ENCODE results near the gene FLT3LG.

Gene FLT3LG

DNA sequence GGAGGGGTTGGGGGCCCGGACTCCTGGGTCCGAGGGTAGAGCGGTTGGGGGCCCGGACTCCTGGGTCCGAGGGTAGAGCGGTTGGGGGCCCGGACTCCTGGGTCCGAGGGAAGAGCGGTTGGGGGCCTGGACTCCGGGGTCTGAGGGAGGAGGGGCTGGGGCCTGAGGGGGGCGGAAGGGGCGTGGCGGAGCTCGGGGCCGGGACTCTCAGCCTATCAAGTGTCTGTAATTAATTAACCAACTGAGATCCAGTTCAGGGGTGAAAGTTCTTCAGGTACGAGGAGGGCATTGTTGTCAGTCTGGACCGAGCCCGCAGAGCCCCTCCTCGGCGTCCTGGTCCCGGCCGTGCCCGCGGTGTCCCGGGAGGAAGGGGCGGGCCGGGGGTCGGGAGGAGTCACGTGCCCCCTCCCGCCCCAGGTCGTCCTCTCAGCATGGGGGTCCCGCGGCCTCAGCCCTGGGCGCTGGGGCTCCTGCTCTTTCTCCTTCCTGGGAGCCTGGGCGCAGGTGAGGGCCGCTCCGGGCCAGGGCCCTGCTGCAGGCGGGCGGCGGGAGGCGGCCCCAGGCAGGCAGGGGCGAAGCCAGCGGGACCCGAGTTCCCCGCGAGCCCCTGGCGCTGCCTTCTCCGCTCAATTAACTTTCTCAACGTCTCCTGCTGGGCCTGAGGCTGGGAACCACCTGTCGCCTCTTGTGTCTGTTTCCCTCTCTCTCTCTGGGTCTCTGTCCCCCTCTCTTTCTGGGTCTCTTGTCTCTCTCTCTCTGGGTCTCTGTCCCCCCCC, 39.1 kb downstream of the FLT3LG start:
- DNase-seq (ENCODE audit: low read depth): no peak

GRCh38 chr19:49513746-49514118, 39.7 kb downstream of the FLT3LG start:
- no peak for DNase-seq (ENCODE audit: low read depth)

GRCh38 chr19:49514151-49514550, 40.1 kb downstream of the FLT3LG start:
- no peak for DNase-seq (ENCODE audit: low read depth)

GRCh38 chr19:49515767-49516166, 41.8 kb downstream of the FLT3LG start:
- no peak for DNase-seq (ENCODE audit: low read depth)

- DNase-seq (ENCODE audit: low read depth): no peak
These were observed 44.0 kb downstream of the FLT3LG start for GRCh38 chr19:49518033-49518432.

DNA sequence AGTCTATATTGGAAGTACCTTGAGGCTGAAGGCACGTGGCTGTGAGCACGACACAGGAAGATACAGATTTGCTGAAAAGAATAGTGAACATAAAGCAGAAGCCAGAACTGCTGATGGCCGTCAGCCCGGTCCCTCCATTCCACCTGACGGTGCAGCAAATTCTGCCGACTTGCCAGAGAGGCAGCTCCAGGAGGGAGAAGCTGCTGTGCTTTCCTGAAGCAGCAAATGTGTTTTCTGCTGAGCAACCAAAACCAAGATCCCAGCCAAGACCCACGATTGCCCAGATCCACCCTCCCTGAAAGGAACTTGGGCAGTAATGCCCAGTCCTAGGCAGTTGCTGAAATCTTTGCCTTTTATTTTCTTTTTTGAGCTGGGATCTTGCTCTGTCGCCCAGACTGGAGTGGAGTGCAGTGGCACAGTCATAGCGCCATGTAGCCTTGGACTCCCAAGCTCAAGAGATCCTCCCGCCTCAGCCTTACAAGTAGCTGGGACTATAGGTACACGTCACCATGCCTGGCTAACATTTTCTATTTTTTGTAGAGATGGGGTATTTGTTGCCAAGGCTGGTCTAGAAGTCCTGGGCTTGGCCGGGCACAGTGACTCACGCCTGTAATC, 46.8 kb downstream of the FLT3LG start:
- no peak for DNase-seq (ENCODE audit: low read depth)

- DNase-seq (ENCODE audit: low read depth): no peak
These were observed 50.9 kb downstream of the FLT3LG start for GRCh38 chr19:49524812-49525455.

DNA sequence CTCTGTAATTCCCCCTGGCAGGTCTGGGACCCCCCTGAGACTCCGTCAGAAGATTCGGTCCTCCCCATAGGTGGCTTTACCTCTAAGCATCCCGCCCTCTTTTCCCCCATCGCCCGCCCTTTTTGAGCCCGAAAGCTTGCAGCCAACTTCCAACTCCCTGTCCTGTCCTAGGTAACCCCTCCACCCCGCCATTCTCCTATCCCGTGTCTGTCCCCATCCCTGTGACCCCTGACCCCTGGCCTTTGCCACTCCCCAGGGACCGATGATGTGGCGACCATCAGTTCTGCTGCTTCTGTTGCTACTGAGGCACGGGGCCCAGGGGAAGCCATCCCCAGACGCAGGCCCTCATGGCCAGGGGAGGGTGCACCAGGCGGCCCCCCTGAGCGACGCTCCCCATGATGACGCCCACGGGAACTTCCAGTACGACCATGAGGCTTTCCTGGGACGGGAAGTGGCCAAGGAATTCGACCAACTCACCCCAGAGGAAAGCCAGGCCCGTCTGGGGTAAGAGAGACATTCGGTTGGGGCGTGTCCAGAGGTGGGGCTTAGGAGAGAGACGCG, 54.3 kb downstream of the FLT3LG start:
- DNase-seq (ENCODE audit: low read depth): peak; percentile 56

- DNase-seq (ENCODE audit: low read depth): no peak
These were observed 56.7 kb downstream of the FLT3LG start for GRCh38 chr19:49530708-49531107.

DNA sequence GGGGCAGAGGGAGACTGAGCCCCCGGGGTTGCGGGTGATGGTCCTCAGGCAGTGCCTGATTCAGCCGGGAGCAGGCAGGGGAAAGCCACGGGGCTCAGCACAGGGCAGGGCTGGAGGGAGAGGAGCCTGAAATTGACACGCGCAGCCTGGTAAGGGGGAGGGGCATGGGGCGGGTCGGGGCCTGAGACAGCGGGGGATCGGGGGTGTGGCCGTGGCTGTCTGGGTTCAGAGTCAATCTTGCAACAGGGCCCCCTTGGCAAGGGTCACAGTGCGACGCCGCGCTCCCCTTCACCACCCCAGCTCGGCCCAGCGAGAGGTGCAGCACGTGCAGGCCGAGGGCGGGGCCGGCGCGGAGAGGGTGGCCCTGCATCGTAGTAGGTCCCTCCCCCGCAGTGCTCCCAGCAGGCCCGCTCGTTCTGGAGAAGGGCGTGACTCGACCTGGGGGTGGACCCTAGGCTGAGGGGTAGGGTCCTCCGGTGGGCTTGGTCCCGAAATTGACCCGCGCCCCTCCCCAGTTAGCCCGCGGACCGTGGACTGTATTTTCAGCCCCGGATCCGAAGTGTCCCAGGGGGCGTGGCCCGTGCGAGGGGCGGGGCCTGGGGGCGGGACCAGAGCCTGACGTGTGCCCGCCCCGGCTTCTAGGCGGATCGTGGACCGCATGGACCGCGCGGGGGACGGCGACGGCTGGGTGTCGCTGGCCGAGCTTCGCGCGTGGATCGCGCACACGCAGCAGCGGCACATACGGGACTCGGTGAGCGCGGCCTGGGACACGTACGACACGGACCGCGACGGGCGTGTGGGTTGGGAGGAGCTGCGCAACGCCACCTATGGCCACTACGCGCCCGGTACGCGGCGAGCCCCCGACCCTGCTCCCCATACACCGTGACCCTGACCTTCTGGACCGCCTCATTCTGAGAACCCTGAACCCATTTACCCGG, 59.8 kb downstream of the FLT3LG start:
- peak; percentile 71 for DNase-seq (ENCODE audit: low read depth)

DNA sequence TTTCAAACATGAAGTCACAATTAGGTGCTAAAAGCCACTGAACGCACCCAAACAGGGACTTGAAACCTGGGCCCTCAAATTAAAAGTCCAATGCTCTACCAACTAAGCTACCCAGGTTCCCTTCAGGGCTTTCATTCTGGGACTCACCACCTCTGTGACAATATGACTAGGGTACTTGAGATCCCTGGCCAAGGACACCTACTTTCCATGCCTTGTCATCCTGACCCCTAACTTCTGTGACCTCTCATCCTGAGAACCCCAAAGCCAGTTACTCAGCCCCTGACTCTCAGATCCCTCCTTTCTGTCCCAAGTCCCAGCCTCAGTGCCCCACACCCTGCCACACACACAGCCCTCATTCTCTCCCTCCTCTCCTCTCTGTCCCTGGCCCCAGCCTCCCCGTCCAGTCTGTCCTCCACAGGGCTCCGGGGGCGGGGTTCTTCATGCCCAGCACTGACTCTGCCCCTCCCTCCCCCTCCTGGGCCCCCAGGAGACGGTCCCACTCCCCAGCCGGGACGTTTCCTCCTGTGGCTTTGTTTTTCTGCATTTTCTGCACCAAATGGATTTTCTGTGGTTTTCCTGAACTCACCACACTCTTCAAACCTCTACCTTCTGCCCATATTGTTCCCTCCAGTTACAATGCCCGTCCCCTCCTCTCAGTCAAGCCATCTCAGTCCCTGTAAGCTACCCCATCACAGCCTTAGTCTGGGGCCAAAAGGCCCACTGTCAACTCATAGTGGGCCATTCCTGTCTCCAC, 60.8 kb downstream of the FLT3LG start:
- DNase-seq (ENCODE audit: low read depth): no peak
